WTC11 (cell line): ENCODE data around the gene TMBIM6. TPM values are rescaled to one million over a fixed set of nuclear protein-coding genes. Genes with fewer than 3 reads are reported as not detected.

Experiments used
- ATAC-seq: fragments of 200-7000 bp; cut with Tn5 transposase; 2 replicates; pipeline ENCODE4 v1.10.0; 2021; ENCODE audit warnings: mild to moderate bottlenecking, moderate library complexity
- CTCF ChIA-PET: fragments of 300-600 bp; sonication (Branson Sonifier 250); formaldehyde crosslinking; loops from one replicate; lab custom pipeline; 2021; ENCODE audit warnings: antibody characterized with exemption; lab: Charles Lee
- POLR2A ChIA-PET: fragments of 350-600 bp; sonication (Branson Sonifier 250); formaldehyde crosslinking; loops from one replicate; lab custom pipeline; 2021; ENCODE audit warnings: antibody characterized with exemption; lab: Charles Lee
- DNase-seq: peaks from one replicate; pipeline ENCODE4 v3.0.0; 2021; ENCODE audit warnings: low spot score
- H3K27ac Mint-ChIP-seq: 2 replicates; pipeline ENCODE4 v1.8.0; 2021; ENCODE audit warnings: mixed read lengths
- H3K27me3 Mint-ChIP-seq: 2 replicates; pipeline ENCODE4 v1.8.0; 2021; ENCODE audit warnings: low read depth, mild to moderate bottlenecking, moderate library complexity, mixed read lengths
- H3K36me3 Mint-ChIP-seq: 2 replicates; pipeline ENCODE4 v1.8.0; 2021; ENCODE audit warnings: mixed read lengths
- H3K4me1 Mint-ChIP-seq: 2 replicates; pipeline ENCODE4 v1.8.0; 2022; ENCODE audit warnings: mixed read lengths
- H3K4me3 Mint-ChIP-seq: 2 replicates; pipeline ENCODE4 v1.8.0; 2021; ENCODE audit warnings: mild to moderate bottlenecking, moderate library complexity, mixed read lengths
- H3K9me3 Mint-ChIP-seq: 2 replicates; pipeline ENCODE4 v1.8.0; 2021; ENCODE audit warnings: mixed read lengths
- CBFB ChIP-seq: sonication (generic); formaldehyde crosslinking; IDR thresholded peaks from 2 replicates; pipeline ENCODE4 v1.8.1; 2022; ENCODE audit warnings: mild to moderate bottlenecking, low read depth, missing genetic modification reagents
- FOXK1 ChIP-seq: sonication (generic); formaldehyde crosslinking; IDR thresholded peaks from 2 replicates; pipeline ENCODE4 v1.8.0; 2022; ENCODE audit warnings: mild to moderate bottlenecking, moderate library complexity, missing genetic modification reagents
- GRHL2 ChIP-seq: fragments of 250-450 bp; sonication (Bioruptor Pico); IDR thresholded peaks from 2 replicates; pipeline ENCODE4 v1.8.0; 2022; ENCODE audit warnings: mild to moderate bottlenecking, moderate library complexity; ENCODE audit not compliant: insufficient replicate concordance, severe bottlenecking
- GTF2I ChIP-seq: fragments of 250-450 bp; sonication (Bioruptor Pico); conservative IDR thresholded peaks from 2 replicates; pipeline ENCODE4 v1.4.0; 2021; ENCODE audit warnings: mild to moderate bottlenecking
- IRF2 ChIP-seq: sonication (generic); formaldehyde crosslinking; IDR thresholded peaks from 2 replicates; pipeline ENCODE4 v1.8.0; 2022; ENCODE audit warnings: low read depth, missing genetic modification reagents, borderline replicate concordance
- NFYB ChIP-seq: sonication (generic); formaldehyde crosslinking; conservative IDR thresholded peaks from 2 replicates; pipeline ENCODE4 v1.8.0; 2022; ENCODE audit warnings: low read depth, missing genetic modification reagents
- OVOL2 ChIP-seq: fragments of 250-450 bp; sonication (Bioruptor Pico); IDR thresholded peaks from 2 replicates; pipeline ENCODE4 v1.9.0; 2021; ENCODE audit warnings: mild to moderate bottlenecking, borderline replicate concordance
- RELA ChIP-seq: sonication (generic); formaldehyde crosslinking; IDR thresholded peaks from 2 replicates; pipeline ENCODE4 v1.8.1; 2022; ENCODE audit warnings: missing genetic modification reagents, mild to moderate bottlenecking, borderline replicate concordance
- TCF7 ChIP-seq: sonication (generic); formaldehyde crosslinking; IDR thresholded peaks from 2 replicates; pipeline ENCODE4 v1.8.0; 2022; ENCODE audit warnings: mild to moderate bottlenecking, low read depth, missing genetic modification reagents, moderate library complexity
- ZNF121 ChIP-seq: sonication (generic); formaldehyde crosslinking; IDR thresholded peaks from 2 replicates; pipeline ENCODE4 v1.8.0; 2023; ENCODE audit warnings: missing genetic modification reagents
- ZNF671 ChIP-seq: fragments of 250-450 bp; sonication (Bioruptor Pico); IDR thresholded peaks from 2 replicates; pipeline ENCODE4 v1.8.0; 2021; ENCODE audit warnings: mild to moderate bottlenecking
- total RNA-seq: library from RNA; stranded (reverse); gene quantifications from 3 replicates; pipeline ENCODE4 v1.2.3, GENCODE V29; 2021
- TF ChIP-seq, protein P1 (sequence below): fragments of 250-450 bp; sonication (Bioruptor Pico); IDR thresholded peaks from 2 replicates; pipeline ENCODE4 v1.8.0; 2021; ENCODE audit warnings: mild to moderate bottlenecking
- TF ChIP-seq, protein P2 (sequence below): sonication (generic); formaldehyde crosslinking; IDR thresholded peaks from 2 replicates; pipeline ENCODE4 v1.8.0; 2022; ENCODE audit warnings: missing genetic modification reagents
- TF ChIP-seq, protein P3 (sequence below): sonication (generic); formaldehyde crosslinking; IDR thresholded peaks from 2 replicates; pipeline ENCODE4 v1.8.1; 2023; ENCODE audit warnings: mild to moderate bottlenecking, missing genetic modification reagents
- TF ChIP-seq, protein P4 (sequence below): sonication (generic); formaldehyde crosslinking; IDR thresholded peaks from 2 replicates; pipeline ENCODE4 v1.8.0; 2023; ENCODE audit warnings: missing genetic modification reagents, mild to moderate bottlenecking, borderline replicate concordance
- TF ChIP-seq, protein P5 (sequence below): fragments of 250-450 bp; sonication (Bioruptor Pico); IDR thresholded peaks from 2 replicates; pipeline ENCODE4 v1.9.0; 2021; ENCODE audit warnings: mild to moderate bottlenecking, borderline replicate concordance

The TMBIM6 gene
- total RNA-seq, 1 experiment from 2014 or later = 402 TPM

DNA sequence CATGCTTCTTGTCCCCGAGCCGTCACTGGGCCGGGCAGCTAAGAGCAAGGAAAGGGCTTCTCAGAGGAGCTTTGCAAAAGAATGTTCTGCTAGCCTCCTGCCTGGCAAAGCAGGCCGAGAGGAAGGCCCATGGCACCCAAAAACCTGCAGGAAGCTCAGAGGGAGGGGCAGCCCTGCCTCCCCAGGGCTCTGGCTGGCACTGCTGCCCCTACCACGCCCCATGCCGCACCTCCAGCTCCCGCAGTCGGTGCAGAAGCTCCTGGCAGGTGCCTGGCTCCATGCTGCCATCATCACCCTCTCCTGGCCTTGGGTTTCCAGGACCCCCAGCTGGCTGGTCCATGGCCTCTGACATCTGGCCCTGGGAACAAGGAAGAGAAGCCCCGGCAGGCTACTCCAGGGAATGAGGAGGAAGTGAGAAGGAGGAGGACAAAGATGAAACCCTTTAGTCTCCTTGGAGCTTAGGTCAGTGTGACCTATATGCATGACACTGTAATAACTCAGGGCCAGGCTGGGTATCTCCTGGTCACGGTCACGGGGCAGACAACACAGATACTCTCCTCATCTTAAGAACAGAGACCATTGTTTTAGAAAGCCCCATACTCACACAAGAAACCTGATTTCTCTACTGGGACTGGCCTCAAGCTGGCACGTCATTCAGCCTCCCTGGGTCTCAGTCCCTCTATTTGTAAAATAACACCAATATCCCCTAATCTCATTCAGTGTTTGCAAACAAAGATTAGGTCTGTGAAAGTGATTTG, 62.5 kb downstream of the TMBIM6 start:
- Mint-ChIP-seq H3K4me1 (peaks cover 12% of the 10 kb centered on the region), H3K4me3 (no peak overlapping the region), H3K27ac (no peak overlapping the region), H3K27me3 (no peaks in the 10 kb centered on the region), H3K9me3 (no peaks in the 10 kb centered on the region), H3K36me3 (peaks cover 12% of the 10 kb centered on the region)
- no peak for DNase-seq
- ChIA-PET POLR2A (interaction anchor here (0.6 kb wide), 1 partner anchor 27 kb away, joined by 4 read pairs; no protein-coding TSS in a partner anchor), CTCF (interaction anchor here (0.9 kb wide), 1 partner anchor 16 kb away, joined by 3 read pairs; no protein-coding TSS in a partner anchor)
- ATAC-seq = no peak
- TF ChIP-seq NFYB (CRISPR knock-in tag) (no peak), CBFB (CRISPR knock-in tag) (no peak), OVOL2 (CRISPR knock-in tag) (no peak), ZNF671 (CRISPR knock-in tag) (no peak), GRHL2 (no peak)
- TF ChIP-seq, protein P1, sequence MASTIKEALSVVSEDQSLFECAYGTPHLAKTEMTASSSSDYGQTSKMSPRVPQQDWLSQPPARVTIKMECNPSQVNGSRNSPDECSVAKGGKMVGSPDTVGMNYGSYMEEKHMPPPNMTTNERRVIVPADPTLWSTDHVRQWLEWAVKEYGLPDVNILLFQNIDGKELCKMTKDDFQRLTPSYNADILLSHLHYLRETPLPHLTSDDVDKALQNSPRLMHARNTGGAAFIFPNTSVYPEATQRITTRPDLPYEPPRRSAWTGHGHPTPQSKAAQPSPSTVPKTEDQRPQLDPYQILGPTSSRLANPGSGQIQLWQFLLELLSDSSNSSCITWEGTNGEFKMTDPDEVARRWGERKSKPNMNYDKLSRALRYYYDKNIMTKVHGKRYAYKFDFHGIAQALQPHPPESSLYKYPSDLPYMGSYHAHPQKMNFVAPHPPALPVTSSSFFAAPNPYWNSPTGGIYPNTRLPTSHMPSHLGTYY (CRISPR knock-in tag) = no peak
- TF ChIP-seq, protein P2, sequence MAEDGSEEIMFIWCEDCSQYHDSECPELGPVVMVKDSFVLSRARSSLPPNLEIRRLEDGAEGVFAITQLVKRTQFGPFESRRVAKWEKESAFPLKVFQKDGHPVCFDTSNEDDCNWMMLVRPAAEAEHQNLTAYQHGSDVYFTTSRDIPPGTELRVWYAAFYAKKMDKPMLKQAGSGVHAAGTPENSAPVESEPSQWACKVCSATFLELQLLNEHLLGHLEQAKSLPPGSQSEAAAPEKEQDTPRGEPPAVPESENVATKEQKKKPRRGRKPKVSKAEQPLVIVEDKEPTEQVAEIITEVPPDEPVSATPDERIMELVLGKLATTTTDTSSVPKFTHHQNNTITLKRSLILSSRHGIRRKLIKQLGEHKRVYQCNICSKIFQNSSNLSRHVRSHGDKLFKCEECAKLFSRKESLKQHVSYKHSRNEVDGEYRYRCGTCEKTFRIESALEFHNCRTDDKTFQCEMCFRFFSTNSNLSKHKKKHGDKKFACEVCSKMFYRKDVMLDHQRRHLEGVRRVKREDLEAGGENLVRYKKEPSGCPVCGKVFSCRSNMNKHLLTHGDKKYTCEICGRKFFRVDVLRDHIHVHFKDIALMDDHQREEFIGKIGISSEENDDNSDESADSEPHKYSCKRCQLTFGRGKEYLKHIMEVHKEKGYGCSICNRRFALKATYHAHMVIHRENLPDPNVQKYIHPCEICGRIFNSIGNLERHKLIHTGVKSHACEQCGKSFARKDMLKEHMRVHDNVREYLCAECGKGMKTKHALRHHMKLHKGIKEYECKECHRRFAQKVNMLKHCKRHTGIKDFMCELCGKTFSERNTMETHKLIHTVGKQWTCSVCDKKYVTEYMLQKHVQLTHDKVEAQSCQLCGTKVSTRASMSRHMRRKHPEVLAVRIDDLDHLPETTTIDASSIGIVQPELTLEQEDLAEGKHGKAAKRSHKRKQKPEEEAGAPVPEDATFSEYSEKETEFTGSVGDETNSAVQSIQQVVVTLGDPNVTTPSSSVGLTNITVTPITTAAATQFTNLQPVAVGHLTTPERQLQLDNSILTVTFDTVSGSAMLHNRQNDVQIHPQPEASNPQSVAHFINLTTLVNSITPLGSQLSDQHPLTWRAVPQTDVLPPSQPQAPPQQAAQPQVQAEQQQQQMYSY (CRISPR knock-in tag) = no peak
- TF ChIP-seq, protein P3, sequence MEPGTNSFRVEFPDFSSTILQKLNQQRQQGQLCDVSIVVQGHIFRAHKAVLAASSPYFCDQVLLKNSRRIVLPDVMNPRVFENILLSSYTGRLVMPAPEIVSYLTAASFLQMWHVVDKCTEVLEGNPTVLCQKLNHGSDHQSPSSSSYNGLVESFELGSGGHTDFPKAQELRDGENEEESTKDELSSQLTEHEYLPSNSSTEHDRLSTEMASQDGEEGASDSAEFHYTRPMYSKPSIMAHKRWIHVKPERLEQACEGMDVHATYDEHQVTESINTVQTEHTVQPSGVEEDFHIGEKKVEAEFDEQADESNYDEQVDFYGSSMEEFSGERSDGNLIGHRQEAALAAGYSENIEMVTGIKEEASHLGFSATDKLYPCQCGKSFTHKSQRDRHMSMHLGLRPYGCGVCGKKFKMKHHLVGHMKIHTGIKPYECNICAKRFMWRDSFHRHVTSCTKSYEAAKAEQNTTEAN = no peak

DNA sequence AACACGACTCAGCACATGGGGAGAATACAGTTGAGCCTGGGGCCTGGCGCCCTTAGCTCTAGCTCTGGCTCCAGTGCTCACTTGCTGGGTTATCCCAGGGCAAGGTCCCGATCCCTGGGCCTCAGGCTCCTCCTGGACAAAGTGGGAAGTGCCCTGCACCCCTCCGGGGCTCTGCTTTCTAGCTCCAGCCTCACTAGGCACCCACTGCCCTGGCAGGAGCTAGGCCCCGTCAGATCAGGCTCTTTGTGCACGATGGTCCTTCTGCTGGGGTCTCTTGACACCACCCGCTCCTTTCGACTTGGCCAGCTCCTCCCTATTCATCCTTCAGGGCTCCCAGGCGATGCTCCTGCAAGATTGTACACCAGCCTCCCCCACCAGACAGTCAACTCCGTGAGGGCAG, 63.5 kb downstream of the TMBIM6 start:
- ATAC-seq = no peak
- no peak overlapping the region for H3K4me3 Mint-ChIP-seq
- H3K27ac Mint-ChIP-seq = no peak overlapping the region
- no peaks in the 10 kb centered on the region for H3K27me3 Mint-ChIP-seq
- no peak for DNase-seq
- POLR2A ChIA-PET = interaction anchor here (0.6 kb wide), 1 partner anchor 28 kb away, joined by 4 read pairs; no protein-coding TSS in a partner anchor
- H3K4me1 Mint-ChIP-seq = peaks cover 22% of the 10 kb centered on the region
- CTCF ChIA-PET = interaction anchor here (0.5 to 0.9 kb wide), 2 partner anchors 15 to 16 kb away, joined by 3 to 4 read pairs; no protein-coding TSS in a partner anchor
- peaks cover 10% of the 10 kb centered on the region for H3K36me3 Mint-ChIP-seq
- H3K9me3 Mint-ChIP-seq = no peaks in the 10 kb centered on the region
- TF ChIP-seq ZNF121 (CRISPR knock-in tag) = no peak
- TF ChIP-seq RELA (CRISPR knock-in tag) = no peak
- TF ChIP-seq, protein P4, sequence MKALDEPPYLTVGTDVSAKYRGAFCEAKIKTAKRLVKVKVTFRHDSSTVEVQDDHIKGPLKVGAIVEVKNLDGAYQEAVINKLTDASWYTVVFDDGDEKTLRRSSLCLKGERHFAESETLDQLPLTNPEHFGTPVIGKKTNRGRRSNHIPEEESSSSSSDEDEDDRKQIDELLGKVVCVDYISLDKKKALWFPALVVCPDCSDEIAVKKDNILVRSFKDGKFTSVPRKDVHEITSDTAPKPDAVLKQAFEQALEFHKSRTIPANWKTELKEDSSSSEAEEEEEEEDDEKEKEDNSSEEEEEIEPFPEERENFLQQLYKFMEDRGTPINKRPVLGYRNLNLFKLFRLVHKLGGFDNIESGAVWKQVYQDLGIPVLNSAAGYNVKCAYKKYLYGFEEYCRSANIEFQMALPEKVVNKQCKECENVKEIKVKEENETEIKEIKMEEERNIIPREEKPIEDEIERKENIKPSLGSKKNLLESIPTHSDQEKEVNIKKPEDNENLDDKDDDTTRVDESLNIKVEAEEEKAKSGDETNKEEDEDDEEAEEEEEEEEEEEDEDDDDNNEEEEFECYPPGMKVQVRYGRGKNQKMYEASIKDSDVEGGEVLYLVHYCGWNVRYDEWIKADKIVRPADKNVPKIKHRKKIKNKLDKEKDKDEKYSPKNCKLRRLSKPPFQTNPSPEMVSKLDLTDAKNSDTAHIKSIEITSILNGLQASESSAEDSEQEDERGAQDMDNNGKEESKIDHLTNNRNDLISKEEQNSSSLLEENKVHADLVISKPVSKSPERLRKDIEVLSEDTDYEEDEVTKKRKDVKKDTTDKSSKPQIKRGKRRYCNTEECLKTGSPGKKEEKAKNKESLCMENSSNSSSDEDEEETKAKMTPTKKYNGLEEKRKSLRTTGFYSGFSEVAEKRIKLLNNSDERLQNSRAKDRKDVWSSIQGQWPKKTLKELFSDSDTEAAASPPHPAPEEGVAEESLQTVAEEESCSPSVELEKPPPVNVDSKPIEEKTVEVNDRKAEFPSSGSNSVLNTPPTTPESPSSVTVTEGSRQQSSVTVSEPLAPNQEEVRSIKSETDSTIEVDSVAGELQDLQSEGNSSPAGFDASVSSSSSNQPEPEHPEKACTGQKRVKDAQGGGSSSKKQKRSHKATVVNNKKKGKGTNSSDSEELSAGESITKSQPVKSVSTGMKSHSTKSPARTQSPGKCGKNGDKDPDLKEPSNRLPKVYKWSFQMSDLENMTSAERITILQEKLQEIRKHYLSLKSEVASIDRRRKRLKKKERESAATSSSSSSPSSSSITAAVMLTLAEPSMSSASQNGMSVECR (CRISPR knock-in tag) = no peak
- TF ChIP-seq, protein P5, sequence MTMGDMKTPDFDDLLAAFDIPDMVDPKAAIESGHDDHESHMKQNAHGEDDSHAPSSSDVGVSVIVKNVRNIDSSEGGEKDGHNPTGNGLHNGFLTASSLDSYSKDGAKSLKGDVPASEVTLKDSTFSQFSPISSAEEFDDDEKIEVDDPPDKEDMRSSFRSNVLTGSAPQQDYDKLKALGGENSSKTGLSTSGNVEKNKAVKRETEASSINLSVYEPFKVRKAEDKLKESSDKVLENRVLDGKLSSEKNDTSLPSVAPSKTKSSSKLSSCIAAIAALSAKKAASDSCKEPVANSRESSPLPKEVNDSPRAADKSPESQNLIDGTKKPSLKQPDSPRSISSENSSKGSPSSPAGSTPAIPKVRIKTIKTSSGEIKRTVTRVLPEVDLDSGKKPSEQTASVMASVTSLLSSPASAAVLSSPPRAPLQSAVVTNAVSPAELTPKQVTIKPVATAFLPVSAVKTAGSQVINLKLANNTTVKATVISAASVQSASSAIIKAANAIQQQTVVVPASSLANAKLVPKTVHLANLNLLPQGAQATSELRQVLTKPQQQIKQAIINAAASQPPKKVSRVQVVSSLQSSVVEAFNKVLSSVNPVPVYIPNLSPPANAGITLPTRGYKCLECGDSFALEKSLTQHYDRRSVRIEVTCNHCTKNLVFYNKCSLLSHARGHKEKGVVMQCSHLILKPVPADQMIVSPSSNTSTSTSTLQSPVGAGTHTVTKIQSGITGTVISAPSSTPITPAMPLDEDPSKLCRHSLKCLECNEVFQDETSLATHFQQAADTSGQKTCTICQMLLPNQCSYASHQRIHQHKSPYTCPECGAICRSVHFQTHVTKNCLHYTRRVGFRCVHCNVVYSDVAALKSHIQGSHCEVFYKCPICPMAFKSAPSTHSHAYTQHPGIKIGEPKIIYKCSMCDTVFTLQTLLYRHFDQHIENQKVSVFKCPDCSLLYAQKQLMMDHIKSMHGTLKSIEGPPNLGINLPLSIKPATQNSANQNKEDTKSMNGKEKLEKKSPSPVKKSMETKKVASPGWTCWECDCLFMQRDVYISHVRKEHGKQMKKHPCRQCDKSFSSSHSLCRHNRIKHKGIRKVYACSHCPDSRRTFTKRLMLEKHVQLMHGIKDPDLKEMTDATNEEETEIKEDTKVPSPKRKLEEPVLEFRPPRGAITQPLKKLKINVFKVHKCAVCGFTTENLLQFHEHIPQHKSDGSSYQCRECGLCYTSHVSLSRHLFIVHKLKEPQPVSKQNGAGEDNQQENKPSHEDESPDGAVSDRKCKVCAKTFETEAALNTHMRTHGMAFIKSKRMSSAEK (CRISPR knock-in tag) = no peak
- TF ChIP-seq FOXK1 = no peak
- no peak for TF ChIP-seq OVOL2 (CRISPR knock-in tag)
- no peak for TF ChIP-seq IRF2 (CRISPR knock-in tag)
- no peak for TF ChIP-seq GTF2I (CRISPR knock-in tag)
- TF ChIP-seq TCF7 (CRISPR knock-in tag) = no peak
